K562 (cell line): ENCODE results near the gene FTL. TPM values are rescaled to one million over a fixed set of nuclear protein-coding genes. Genes with fewer than 3 reads are reported as not detected.
A peak's percentile ranks its signal among the peaks of the same experiment; 100 is the strongest.

Experiments used
- ADNP ChIP-seq: fragments of 200-800 bp; sonication (Bioruptor generic); IDR thresholded peaks from 2 replicates; pipeline ENCODE4 v1.6.1; 2016; ENCODE audit warnings: missing genetic modification characterization, missing compliant biosample characterization
- BHLHE40 ChIP-seq: IDR thresholded peaks from 2 replicates; pipeline ENCODE4 v1.6.1; 2011; ENCODE audit warnings: low read length, improper control_type of control experiment
- DPF2 ChIP-seq: fragments of 450-650 bp; IDR thresholded peaks from 2 replicates; pipeline ENCODE4 v1.6.1; 2016
- EP300 ChIP-seq: IDR thresholded peaks from 2 replicates; pipeline ENCODE4 v1.6.1; 2012; ENCODE audit warnings: low read length, improper control_type of control experiment
- ERF ChIP-seq: fragments of 450-650 bp; formaldehyde crosslinking; IDR thresholded peaks from 2 replicates; pipeline ENCODE4 v1.4.0; 2020; ENCODE audit warnings: mild to moderate bottlenecking, mixed read lengths
- ETV1 ChIP-seq: fragments of 450-650 bp; conservative IDR thresholded peaks from 2 replicates; pipeline ENCODE4 v1.6.1; 2016; ENCODE audit warnings: missing genetic modification characterization, control low read depth, low read depth, missing compliant biosample characterization
- EWSR1 ChIP-seq: fragments of 450-650 bp; IDR thresholded peaks from 2 replicates; pipeline ENCODE4 v1.6.1; 2018; ENCODE audit warnings: borderline replicate concordance, mild to moderate bottlenecking, low read depth, moderate library complexity; ENCODE audit not compliant: partially characterized antibody
- FOXK2 ChIP-seq, 2 experiments: fragments of 450-650 bp; IDR thresholded peaks in 1 of 2; conservative IDR thresholded peaks in 1 of 2; 2 replicates each; pipeline ENCODE4 v1.6.1; 2016; ENCODE audit warnings: low read depth in 2 of 2, mild to moderate bottlenecking in 1 of 2
- GABPA ChIP-seq: fragments of 200-800 bp; sonication (Bioruptor generic); conservative IDR thresholded peaks from 2 replicates; pipeline ENCODE4 v1.6.1; 2016; ENCODE audit warnings: low read depth, missing genetic modification characterization, missing compliant biosample characterization
- HNRNPUL1 ChIP-seq: fragments of 200-400 bp; formaldehyde crosslinking; IDR thresholded peaks from 2 replicates; pipeline ENCODE4 v1.6.1; 2017; ENCODE audit warnings: low read length
- LEF1 ChIP-seq: fragments of 450-650 bp; IDR thresholded peaks from 2 replicates; pipeline ENCODE4 v1.6.1; 2016; ENCODE audit warnings: mild to moderate bottlenecking
- MAX ChIP-seq: sonication (generic); formaldehyde crosslinking; IDR thresholded peaks from 2 replicates; pipeline ENCODE4 v1.9.0; 2022; ENCODE audit warnings: mild to moderate bottlenecking, missing genetic modification reagents
- MLLT1 ChIP-seq, 2 experiments: fragments of 450-650 bp; IDR thresholded peaks; 2 replicates each; pipeline ENCODE4 v1.6.1; 2016
- PKNOX1 ChIP-seq: fragments of 450-650 bp; IDR thresholded peaks from 2 replicates; pipeline ENCODE4 v1.6.1; 2016
- SMARCA4 ChIP-seq: fragments of 450-650 bp; IDR thresholded peaks from 2 replicates; pipeline ENCODE4 v1.6.1; 2016
- SMARCE1 ChIP-seq: fragments of 450-650 bp; IDR thresholded peaks from 2 replicates; pipeline ENCODE4 v1.7.1; 2016; ENCODE audit warnings: mild to moderate bottlenecking
- STAT6 ChIP-seq: sonication (generic); formaldehyde crosslinking; IDR thresholded peaks from 2 replicates; pipeline ENCODE4 v1.8.1; 2023; ENCODE audit warnings: mild to moderate bottlenecking, missing genetic modification reagents
- ZNF311 ChIP-seq: fragments of 250-450 bp; sonication (Bioruptor Pico); IDR thresholded peaks from 2 replicates; pipeline ENCODE4 v1.4.0; 2020; ENCODE audit warnings: mild to moderate bottlenecking, moderate library complexity
- ZNF395 ChIP-seq: fragments of 200-800 bp; sonication (Bioruptor generic); IDR thresholded peaks from 2 replicates; pipeline ENCODE4 v1.6.1; 2017; ENCODE audit warnings: missing genetic modification characterization, missing compliant biosample characterization
- ZNF444 ChIP-seq: fragments of 250-450 bp; sonication (Bioruptor Pico); IDR thresholded peaks from 2 replicates; pipeline ENCODE4 v1.4.0; 2020; ENCODE audit warnings: mild to moderate bottlenecking, moderate library complexity
- polyA plus RNA-seq, 8 experiments: library from polyadenylated mRNA; depleted of rRNA in 4 of 8; stranded (reverse) in 5 of 8; unstranded in 3 of 8; fragments of >200 nt; fragmentation: Nextera tagmentation in 2 of 8; fragmentation: Illumina TruSeq in 1 of 8; extraction: Ambion mirVana in 2 of 8; extraction: Trizol in 1 of 8; gene quantifications; 2 replicates each; pipeline versions ENCODE4 v1.2.1 to v1.2.3, GENCODE V29; 2011 to 2014; ENCODE audit warnings: inconsistent platforms in 1 of 8, missing spikeins in 1 of 8
- total RNA-seq, 7 experiments: library from RNA; depleted of rRNA in 6 of 7; stranded (reverse); fragments of >200 nt in 6 of 7; fragmentation: Illumina TruSeq in 2 of 7; extraction: Trizol in 2 of 7; gene quantifications; 2 replicates each; pipeline versions ENCODE4 v1.2.1 to v1.2.3, GENCODE V29; 2011 to 2021; ENCODE audit warnings: low replicate concordance in 1 of 7

Gene FTL
- total and polyA plus RNA-seq, 9 of the 15 experiments (the other 6 are each of a cell fraction or from before 2014, with no cell fraction given) = 1,231 to 27,415 (median 3,965) TPM

GRCh38 chr19:48950830-48951519 is 14.1 kb upstream of the FTL start (continued):
- TF ChIP-seq ZNF395 (CRISPR knock-in tag) = peak; percentile 22; the same call in 1 of the 2 replicates
- TF ChIP-seq FOXK2 (conservative IDR thresholded peaks at IDR 0.05 in 1 of 2, IDR thresholded peaks at IDR 0.05 in 1 of 2; ENCODE audit: low read depth in 2 of 2) = peak in 1 of 2 experiments; percentile 33; a peak in 1 of 4 replicates
- 0 out of 2 replicates have a peak, but pooled peaks have one; percentile 14 for TF ChIP-seq BHLHE40
- peak; percentile 23; the same call in 1 of the 2 replicates for TF ChIP-seq MAX (CRISPR knock-in tag)
- TF ChIP-seq ERF (CRISPR knock-in tag) = 0 out of 2 replicates have a peak, but pooled peaks have one; percentile 46
- peak; percentile 86 for TF ChIP-seq ETV1 (tag)
- TF ChIP-seq ZNF311 (CRISPR knock-in tag) = peak; percentile 54; the same call in 1 of the 2 replicates
- 0 out of 2 replicates have a peak, but pooled peaks have one; percentile 24 for TF ChIP-seq SMARCE1
- no peak for TF ChIP-seq HNRNPUL1
- TF ChIP-seq LEF1 = peak; percentile 40
- TF ChIP-seq MLLT1 (IDR thresholded peaks at IDR 0.05) = no peak
- 0 out of 2 replicates have a peak, but pooled peaks have one; percentile 6 for TF ChIP-seq PKNOX1
- TF ChIP-seq GABPA = peak; percentile 49; the same call in 1 of the 2 replicates
- TF ChIP-seq EP300 = peak; percentile 46; the same call in 1 of the 2 replicates
- TF ChIP-seq SMARCA4 = peak; percentile 56; the same call in 1 of the 2 replicates
- peak; percentile 67 for TF ChIP-seq DPF2
- TF ChIP-seq ZNF444 (CRISPR knock-in tag) = peak; percentile 53; the same call in 1 of the 2 replicates
- 0 out of 2 replicates have a peak, but pooled peaks have one; percentile 4 for TF ChIP-seq STAT6 (CRISPR knock-in tag)
- no peak for TF ChIP-seq EWSR1
- 0 out of 2 replicates have a peak, but pooled peaks have one; percentile 10 for TF ChIP-seq ADNP (tag)
